ENCODE data around the gene TMEM121.
"Not testable (repeated sequence)": the region's sequence is repeated elsewhere in the genome, so short reads cannot be mapped to it uniquely, and the experiment has no call there.

Gene TMEM121

DNA sequence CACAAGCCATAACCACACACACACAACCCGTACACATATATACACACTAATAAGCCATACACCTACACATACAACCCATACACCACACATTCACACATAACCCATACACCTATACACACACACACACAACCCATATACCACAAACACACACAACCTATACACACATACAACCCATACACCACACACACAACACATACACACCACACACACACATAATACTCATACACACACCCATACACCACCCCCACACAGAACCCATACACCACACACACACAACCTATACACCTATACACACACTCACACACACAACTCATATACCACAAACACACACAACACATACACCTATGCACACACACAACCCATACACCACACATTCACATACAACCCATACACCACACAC lies 44.1 kb downstream of the TMEM121 start:
- no peak for DNase-seq (ENCODE audit: low read depth)

DNA sequence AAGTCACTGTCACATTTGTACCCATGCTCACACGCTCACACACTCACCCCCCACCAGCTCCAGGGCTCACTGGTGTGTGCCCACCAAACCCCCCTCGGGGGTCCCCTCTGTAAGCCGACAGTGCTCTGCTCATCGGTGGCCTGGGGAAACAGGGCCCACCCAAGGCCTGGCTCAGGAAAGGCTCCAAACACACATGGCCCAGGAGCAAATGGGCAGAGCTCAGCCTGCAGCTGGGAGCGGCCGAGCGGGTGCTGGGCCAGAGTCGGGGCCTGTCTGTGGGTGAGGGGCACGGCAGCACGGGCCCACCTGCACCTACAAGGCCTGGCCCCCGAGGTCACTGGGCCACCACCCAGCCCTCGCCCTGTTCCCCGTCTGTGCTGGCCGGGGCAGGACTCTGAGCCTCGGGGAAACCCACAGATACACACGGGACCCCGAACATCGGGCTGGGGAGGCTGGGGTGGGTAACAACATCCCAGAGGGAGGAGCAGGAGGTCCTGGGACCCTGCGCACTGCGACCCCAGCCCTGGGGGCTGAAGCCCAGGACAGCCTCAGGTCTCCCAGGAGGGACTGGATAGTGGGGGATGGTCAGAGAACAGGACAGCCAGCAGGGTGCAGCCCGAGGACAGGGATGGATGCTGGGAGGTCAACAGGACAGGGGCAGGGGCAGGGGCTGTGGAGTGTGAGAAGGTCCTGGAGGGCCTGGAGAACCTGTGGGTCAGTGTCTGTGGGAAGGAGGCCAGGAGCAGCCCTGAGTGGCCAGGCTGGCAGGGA lies 45.0 kb downstream of the TMEM121 start:
- not testable (repeated sequence) for DNase-seq (ENCODE audit: low read depth)

GRCh38 chr14:105572063-105572462 lies 45.7 kb downstream of the TMEM121 start:
- not testable (repeated sequence) for DNase-seq (ENCODE audit: low read depth)

DNA sequence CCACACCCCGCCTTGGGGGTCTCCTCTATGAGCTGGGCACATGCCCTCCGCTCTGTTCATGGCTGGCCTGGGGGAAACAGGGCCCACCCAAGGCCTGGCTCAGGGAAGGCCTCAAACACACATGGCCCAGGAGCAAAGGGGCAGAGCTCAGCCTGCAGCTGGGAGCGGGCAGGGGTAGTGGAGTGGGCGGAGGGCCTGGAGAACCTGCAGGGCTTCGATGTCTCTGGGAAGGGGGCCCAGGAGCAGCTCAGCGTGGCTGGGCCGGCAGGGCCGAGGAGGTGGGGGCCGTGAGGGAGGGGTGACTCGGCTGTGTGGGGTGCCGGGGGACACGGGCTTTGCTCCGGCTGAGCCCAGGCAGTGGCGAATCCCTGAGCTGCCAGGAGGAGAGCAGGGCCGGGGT lies 47.5 kb downstream of the TMEM121 start:
- DNase-seq (ENCODE audit: low read depth): not testable (repeated sequence)

GRCh38 chr14:105574411-105574810 lies 48.0 kb downstream of the TMEM121 start:
- DNase-seq (ENCODE audit: low read depth): not testable (repeated sequence)

- DNase-seq (ENCODE audit: low read depth): not testable (repeated sequence)
Measured at GRCh38 chr14:105575016-105575700, 48.8 kb downstream of the TMEM121 start.

GRCh38 chr14:105576525-105577088 lies 50.2 kb downstream of the TMEM121 start:
- no peak for DNase-seq (ENCODE audit: low read depth)

GRCh38 chr14:105577314-105577861 lies 51.0 kb downstream of the TMEM121 start:
- DNase-seq (ENCODE audit: low read depth): no peak

- DNase-seq (ENCODE audit: low read depth): no peak
Measured at GRCh38 chr14:105578070-105578469, 51.7 kb downstream of the TMEM121 start.

DNA sequence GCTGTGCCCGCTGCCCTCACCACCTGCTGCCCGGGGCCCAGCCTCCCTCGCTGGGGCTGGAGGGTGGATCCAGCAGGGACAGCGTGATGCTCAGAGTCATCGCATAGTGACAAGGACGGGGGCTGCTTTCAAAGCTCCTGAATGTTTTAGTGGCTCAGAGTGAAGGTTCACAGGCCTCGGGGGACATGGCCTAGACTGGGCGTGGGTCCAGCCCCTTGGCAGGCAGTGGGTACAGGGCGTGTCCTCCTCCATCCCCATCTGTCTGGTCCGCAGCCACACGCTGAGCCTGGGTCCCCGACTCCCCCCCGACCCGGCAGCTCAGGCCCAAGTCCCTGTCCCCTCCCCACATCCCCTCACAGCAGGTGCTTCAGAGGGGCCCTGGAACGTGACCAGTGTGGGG lies 52.8 kb downstream of the TMEM121 start:
- DNase-seq (ENCODE audit: low read depth): not testable (repeated sequence)
